Endothelial cell (in vitro differentiated cells): ENCODE measurements around the gene PCDHA1. TPM values are rescaled to one million over a fixed set of nuclear protein-coding genes. Genes with fewer than 3 reads are reported as not detected.
A peak's percentile ranks its signal among the peaks of the same experiment; 100 is the strongest.

Experiments used
- DNase-seq: peaks from one replicate; pipeline ENCODE4 v3.0.0; 2021; ENCODE audit warnings: low spot score
- H3K27ac Mint-ChIP-seq: one replicate; pipeline ENCODE4 v1.8.0; 2021; ENCODE audit warnings: mixed read lengths, inconsistent platforms; ENCODE audit not compliant: unreplicated experiment
- H3K27me3 Mint-ChIP-seq: one replicate; pipeline ENCODE4 v1.8.0; 2021; ENCODE audit warnings: mild to moderate bottlenecking, moderate library complexity, mixed read lengths, inconsistent platforms; ENCODE audit not compliant: unreplicated experiment
- H3K36me3 Mint-ChIP-seq: one replicate; pipeline ENCODE4 v1.8.0; 2021; ENCODE audit warnings: mild to moderate bottlenecking, low read depth, mixed read lengths, inconsistent platforms; ENCODE audit not compliant: unreplicated experiment
- H3K4me1 Mint-ChIP-seq: one replicate; pipeline ENCODE4 v1.8.0; 2021; ENCODE audit warnings: mild to moderate bottlenecking, mixed read lengths, inconsistent platforms; ENCODE audit not compliant: unreplicated experiment
- H3K4me3 Mint-ChIP-seq: one replicate; pipeline ENCODE4 v1.8.0; 2021; ENCODE audit warnings: mild to moderate bottlenecking, mixed read lengths, inconsistent platforms; ENCODE audit not compliant: unreplicated experiment
- H3K9me3 Mint-ChIP-seq: one replicate; pipeline ENCODE4 v1.8.0; 2021; ENCODE audit warnings: mixed read lengths, inconsistent platforms; ENCODE audit not compliant: unreplicated experiment
- total RNA-seq: library from RNA; stranded (reverse); fragmentation: NEBNext Ultra II Directional; extraction: Animal tissue kit (Norgen Biotek cat#: 25700); gene quantifications from one replicate; pipeline ENCODE4 v1.2.1, GENCODE V29; 2021; ENCODE audit not compliant: unreplicated experiment
- TF ChIP-seq, protein P1 (sequence below): fragments of 200-600 bp; sonication (generic); IDR thresholded peaks from one replicate; pipeline ENCODE4 v1.5.0; 2021; ENCODE audit warnings: antibody characterized with exemption; ENCODE audit not compliant: unreplicated experiment

The PCDHA1 gene
- total RNA-seq, 1 donor from 2014 or later, result 0.13 TPM

DNA sequence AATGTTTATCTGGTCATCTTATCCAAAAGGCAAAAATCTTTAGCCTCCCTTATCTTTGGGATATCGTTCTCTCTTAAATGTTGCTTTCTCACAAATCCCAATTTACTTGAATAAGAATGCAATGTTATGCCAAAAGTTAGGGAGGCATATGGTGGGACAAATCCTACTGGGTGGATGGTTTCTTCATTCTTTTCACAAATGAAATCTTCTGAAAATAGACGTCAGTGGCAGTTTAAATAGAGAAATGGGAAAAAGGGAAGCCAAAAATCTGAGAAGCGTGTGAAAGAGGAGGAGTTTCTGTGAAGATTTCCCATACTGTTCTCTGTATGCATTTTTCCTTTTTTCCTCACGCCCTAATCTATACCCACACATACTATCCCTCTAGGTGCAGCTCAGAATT lies 137.7 kb downstream of the PCDHA1 start:
- H3K36me3 Mint-ChIP-seq, result no peaks in the 10 kb centered on the region
- peaks cover 8% of the 10 kb centered on the region for H3K4me1 Mint-ChIP-seq
- no peak overlapping the region for H3K27ac Mint-ChIP-seq
- TF ChIP-seq, protein P1, sequence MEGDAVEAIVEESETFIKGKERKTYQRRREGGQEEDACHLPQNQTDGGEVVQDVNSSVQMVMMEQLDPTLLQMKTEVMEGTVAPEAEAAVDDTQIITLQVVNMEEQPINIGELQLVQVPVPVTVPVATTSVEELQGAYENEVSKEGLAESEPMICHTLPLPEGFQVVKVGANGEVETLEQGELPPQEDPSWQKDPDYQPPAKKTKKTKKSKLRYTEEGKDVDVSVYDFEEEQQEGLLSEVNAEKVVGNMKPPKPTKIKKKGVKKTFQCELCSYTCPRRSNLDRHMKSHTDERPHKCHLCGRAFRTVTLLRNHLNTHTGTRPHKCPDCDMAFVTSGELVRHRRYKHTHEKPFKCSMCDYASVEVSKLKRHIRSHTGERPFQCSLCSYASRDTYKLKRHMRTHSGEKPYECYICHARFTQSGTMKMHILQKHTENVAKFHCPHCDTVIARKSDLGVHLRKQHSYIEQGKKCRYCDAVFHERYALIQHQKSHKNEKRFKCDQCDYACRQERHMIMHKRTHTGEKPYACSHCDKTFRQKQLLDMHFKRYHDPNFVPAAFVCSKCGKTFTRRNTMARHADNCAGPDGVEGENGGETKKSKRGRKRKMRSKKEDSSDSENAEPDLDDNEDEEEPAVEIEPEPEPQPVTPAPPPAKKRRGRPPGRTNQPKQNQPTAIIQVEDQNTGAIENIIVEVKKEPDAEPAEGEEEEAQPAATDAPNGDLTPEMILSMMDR, result no peak
- no peak overlapping the region for H3K4me3 Mint-ChIP-seq
- peaks cover 2% of the 10 kb centered on the region for H3K27me3 Mint-ChIP-seq
- H3K9me3 Mint-ChIP-seq, result no peaks in the 10 kb centered on the region
- no peak for DNase-seq

DNA sequence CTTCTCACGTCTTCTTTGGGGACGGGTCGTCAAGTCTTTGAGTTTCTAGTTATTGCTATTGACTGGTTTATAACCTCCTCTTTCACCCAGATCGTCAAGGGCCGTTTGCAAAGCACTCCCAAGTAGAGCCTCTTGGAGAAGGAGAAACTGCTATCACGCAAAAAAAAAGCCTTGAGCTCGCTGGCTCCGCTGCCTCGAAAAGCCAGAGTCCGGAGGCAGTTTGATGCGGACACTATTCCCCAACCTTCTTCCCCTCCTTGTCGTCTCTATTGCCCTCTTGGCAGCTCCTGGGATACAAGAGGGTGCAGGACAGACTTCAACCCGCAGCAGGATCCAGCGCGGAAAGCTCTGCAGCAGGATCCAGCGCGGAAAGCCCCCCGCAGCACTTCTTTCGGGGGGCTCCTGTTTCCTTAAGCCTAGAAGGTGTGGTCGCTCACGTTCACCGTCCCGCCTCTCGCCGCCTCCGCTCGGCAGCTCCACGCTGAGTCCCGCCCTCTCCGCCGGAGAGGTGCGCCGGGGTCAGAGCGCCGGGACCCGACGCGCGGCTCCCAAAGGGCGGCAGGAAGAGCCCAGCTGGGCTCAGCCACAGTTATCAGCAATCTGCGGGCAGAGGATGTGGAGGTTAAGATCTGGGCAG lies 140.0 kb downstream of the PCDHA1 start, which contains the start of gene PCDHAC1:
Gene PCDHAC1, plus strand, starts transcription at position 494 of the 637 bp plus-strand sequence. CDS start 594 bp downstream, outside the sequence.
- Mint-ChIP-seq H3K4me1 (peaks cover 8% of the 10 kb centered on the region), H3K9me3 (no peaks in the 10 kb centered on the region), H3K27ac (no peak within 1 kb of the TSS), H3K4me3 (peak within 1 kb of the TSS; percentile 92), H3K27me3 (peaks cover 2% of the 10 kb centered on the region), H3K36me3 (no peaks in the 10 kb centered on the region)
- DNase-seq, result peak; percentile 60
- TF ChIP-seq, protein P1, result no peak

- no peaks in the 10 kb centered on the region for H3K9me3 Mint-ChIP-seq
- peaks cover 2% of the 10 kb centered on the region for H3K27me3 Mint-ChIP-seq
- peaks cover 8% of the 10 kb centered on the region for H3K4me1 Mint-ChIP-seq
- H3K4me3 Mint-ChIP-seq, result peak overlapping the region; percentile 92
- TF ChIP-seq, protein P1, result peak; percentile 94
- no peak overlapping the region for H3K27ac Mint-ChIP-seq
- peak; percentile 96 for DNase-seq
- no peaks in the 10 kb centered on the region for H3K36me3 Mint-ChIP-seq
Observed at GRCh38 chr5:140926443-140927227, 140.7 kb downstream of the PCDHA1 start.

- TF ChIP-seq, protein P1, result no peak
- H3K27me3 Mint-ChIP-seq, result peaks cover 2% of the 10 kb centered on the region
- H3K27ac Mint-ChIP-seq, result no peak overlapping the region
- peak; percentile 25 for DNase-seq
- peak overlapping the region; percentile 92 for H3K4me3 Mint-ChIP-seq
- peaks cover 8% of the 10 kb centered on the region for H3K4me1 Mint-ChIP-seq
- H3K36me3 Mint-ChIP-seq, result no peaks in the 10 kb centered on the region
- no peaks in the 10 kb centered on the region for H3K9me3 Mint-ChIP-seq
Observed at GRCh38 chr5:140927228-140927573, 141.3 kb downstream of the PCDHA1 start.

GRCh38 chr5:140934964-140935606 lies 149.1 kb downstream of the PCDHA1 start:
- Mint-ChIP-seq H3K4me3 (no peak overlapping the region), H3K4me1 (no peaks in the 10 kb centered on the region), H3K27ac (no peak overlapping the region), H3K9me3 (no peaks in the 10 kb centered on the region), H3K27me3 (no peaks in the 10 kb centered on the region), H3K36me3 (no peaks in the 10 kb centered on the region)
- no peak for DNase-seq
- TF ChIP-seq, protein P1, result no peak
